Dedifferentiated amniotic fluid mesenchymal stem cell (primary cell): ENCODE data around the gene AHI1.

Experiments
- DNase-seq: peaks from one replicate; pipeline ENCODE4 v3.0.0-alpha.2; 2016; ENCODE audit errors: extremely low spot score

Gene AHI1

GRCh38 chr6:135295085-135295484, 202.5 kb downstream of the AHI1 start:
- no peak for DNase-seq

GRCh38 chr6:135291288-135292076, 206.1 kb downstream of the AHI1 start:
- no peak for DNase-seq

- DNase-seq = no peak
Measured at GRCh38 chr6:135289816-135290215, 207.7 kb downstream of the AHI1 start.

- DNase-seq = no peak
Measured at GRCh38 chr6:135286962-135287538, 210.5 kb downstream of the AHI1 start.

- no peak for DNase-seq
Measured at GRCh38 chr6:135285165-135285564, 212.4 kb downstream of the AHI1 start.

GRCh38 chr6:135283926-135284325, 213.6 kb downstream of the AHI1 start:
- DNase-seq = no peak

GRCh38 chr6:135282395-135282794, 215.1 kb downstream of the AHI1 start:
- no peak for DNase-seq

- DNase-seq = no peak
Measured at GRCh38 chr6:135281964-135282363, 215.6 kb downstream of the AHI1 start.

GRCh38 chr6:135281227-135281626, 216.3 kb downstream of the AHI1 start:
- no peak for DNase-seq

- no peak for DNase-seq
Measured at GRCh38 chr6:135280375-135281136, 217.0 kb downstream of the AHI1 start.

- no peak for DNase-seq
Measured at GRCh38 chr6:135277422-135277821, 220.1 kb downstream of the AHI1 start.

GRCh38 chr6:135274561-135275293, 222.8 kb downstream of the AHI1 start:
- no peak for DNase-seq

- no peak for DNase-seq
Measured at GRCh38 chr6:135271626-135272025, 225.9 kb downstream of the AHI1 start.

- no peak for DNase-seq
Measured at GRCh38 chr6:135270676-135271536, 226.6 kb downstream of the AHI1 start.

- DNase-seq = no peak
Measured at GRCh38 chr6:135269481-135269891, 228.1 kb downstream of the AHI1 start.

- DNase-seq = no peak
Measured at GRCh38 chr6:135268740-135269139, 228.8 kb downstream of the AHI1 start.

- DNase-seq = no peak
Measured at GRCh38 chr6:135268263-135268662, 229.3 kb downstream of the AHI1 start.

GRCh38 chr6:135267085-135267484, 230.5 kb downstream of the AHI1 start:
- DNase-seq = no peak

- DNase-seq = no peak
Measured at GRCh38 chr6:135266675-135267074, 230.9 kb downstream of the AHI1 start.

GRCh38 chr6:135265278-135265677, 232.3 kb downstream of the AHI1 start:
- DNase-seq = no peak
